OCI-LY3 (cell line): ENCODE data around the gene CACNA1E.

Experiments
- EZH2phosphoT487 ChIP-seq: fragments of 200-600 bp; shearing (Covaris generic); IDR thresholded peaks from 2 replicates; pipeline ENCODE4 v1.6.1; 2018; ENCODE audit warnings: antibody characterized with exemption, mixed run types, low read depth
- TF ChIP-seq, protein P1 (sequence below): fragments of 200-600, 300-600 bp; sonication (generic); IDR thresholded peaks from 2 replicates; pipeline ENCODE4 v1.5.1; 2014; ENCODE audit warnings: antibody characterized with exemption, low read length, low read depth

- TF ChIP-seq, protein P1, sequence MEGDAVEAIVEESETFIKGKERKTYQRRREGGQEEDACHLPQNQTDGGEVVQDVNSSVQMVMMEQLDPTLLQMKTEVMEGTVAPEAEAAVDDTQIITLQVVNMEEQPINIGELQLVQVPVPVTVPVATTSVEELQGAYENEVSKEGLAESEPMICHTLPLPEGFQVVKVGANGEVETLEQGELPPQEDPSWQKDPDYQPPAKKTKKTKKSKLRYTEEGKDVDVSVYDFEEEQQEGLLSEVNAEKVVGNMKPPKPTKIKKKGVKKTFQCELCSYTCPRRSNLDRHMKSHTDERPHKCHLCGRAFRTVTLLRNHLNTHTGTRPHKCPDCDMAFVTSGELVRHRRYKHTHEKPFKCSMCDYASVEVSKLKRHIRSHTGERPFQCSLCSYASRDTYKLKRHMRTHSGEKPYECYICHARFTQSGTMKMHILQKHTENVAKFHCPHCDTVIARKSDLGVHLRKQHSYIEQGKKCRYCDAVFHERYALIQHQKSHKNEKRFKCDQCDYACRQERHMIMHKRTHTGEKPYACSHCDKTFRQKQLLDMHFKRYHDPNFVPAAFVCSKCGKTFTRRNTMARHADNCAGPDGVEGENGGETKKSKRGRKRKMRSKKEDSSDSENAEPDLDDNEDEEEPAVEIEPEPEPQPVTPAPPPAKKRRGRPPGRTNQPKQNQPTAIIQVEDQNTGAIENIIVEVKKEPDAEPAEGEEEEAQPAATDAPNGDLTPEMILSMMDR: no peak
- no peak for TF ChIP-seq EZH2phosphoT487
Measured at GRCh38 chr1:181476581-181476980, 6.7 kb upstream of the CACNA1E start.
